ENCODE results near the gene RREB1.

Gene RREB1

DNA sequence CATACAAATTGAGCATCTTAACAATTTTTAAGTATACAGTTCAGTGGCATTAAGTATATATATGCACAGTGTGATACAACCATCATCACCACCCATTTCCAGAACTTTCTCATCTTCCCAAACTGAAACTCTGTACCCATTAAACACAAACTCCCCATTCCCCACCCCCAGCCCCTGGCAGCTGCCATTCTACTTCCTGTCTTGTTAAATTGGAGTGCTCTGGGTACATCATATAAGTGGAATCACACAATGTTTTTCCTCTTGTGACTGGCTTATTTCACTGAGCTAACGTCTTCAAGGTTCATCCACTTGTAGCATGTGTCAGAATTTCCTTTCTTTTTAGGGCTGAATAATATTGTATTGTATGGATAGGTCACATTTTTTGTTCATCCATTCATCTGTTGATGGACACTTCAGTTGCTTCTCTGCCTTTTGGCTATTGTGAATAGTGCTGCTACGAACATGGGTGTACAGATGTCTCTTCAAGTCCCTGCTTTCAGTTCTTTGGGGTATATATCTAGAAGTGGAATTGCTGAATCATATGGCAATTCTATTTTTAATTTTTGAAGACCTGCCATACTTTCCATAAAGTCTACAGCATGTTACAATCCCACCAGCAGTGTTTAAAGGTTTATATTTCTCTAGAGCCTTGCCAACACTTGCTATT lies 19.6 kb upstream of the RREB1 start:
- no peak for DNase-seq (ENCODE audit: low spot score)

DNA sequence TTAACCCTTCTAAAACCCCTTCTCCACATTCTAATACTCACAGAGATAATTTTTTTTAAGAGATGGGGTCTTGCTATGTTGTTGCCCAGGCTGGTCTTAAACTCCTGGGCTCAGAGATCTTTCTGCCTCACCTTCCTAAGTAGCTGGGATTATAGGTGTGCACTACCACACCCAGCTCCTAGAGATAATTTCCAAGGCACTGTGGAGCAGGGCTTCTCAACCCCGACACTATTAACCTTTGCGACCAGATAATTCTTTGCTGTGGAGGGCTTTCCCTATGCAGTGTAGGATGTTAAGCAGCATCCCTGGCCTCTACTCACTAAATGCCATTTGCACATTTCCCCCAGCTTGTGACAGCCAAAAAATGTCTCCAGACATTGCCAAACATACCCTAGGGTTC lies 8.8 kb upstream of the RREB1 start:
- no peak for DNase-seq (ENCODE audit: low spot score)

DNA sequence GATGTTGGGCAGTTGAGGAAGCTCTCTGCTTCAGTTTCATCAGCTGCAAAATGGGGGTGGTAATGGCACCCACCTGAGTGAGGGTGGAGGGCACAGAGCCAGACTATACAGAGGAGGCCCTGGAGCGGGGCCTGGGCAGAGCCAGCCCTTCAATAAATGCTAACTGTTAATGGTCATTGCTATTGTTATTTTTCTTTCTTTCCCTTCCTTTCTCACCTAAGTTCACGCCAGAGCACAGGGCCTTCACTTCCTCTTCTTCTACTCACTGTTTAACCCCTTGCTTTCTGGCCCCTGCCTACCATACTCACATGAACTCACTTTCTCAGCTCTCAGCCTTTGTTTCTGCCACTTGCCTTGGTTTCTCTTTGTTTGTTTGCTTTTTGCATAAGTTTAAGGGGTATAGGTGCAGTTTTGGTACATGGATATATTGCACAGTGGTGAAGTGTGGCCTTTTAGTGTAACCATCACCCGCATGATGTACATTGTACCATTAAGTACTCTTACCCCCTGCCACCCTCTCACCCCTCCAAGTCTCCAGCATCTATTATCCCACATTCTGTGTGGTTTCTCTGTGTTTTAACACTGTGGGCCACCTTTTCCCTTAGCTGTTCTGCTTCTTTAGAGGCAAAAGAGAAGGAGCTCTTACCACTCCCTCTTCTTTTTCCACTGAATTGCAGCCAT lies 7.5 kb upstream of the RREB1 start:
- no peak for DNase-seq (ENCODE audit: low spot score)

DNA sequence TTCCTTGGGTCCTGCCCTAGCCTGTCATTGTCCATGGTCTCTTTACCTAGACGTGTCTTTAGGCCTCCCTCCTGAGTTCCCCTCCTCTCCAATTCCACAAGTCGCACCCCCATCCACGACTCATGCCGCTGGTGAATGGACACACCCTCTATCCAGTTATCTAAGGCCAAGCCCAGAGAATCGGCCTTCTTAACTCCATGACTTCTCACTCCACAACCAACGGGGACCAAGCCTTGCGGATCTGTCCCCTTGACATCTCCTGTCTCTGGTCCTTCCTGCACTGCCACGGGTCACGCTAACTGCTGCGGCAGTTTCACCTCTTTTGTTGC lies 7.0 kb upstream of the RREB1 start:
- no peak for DNase-seq (ENCODE audit: low spot score)

DNA sequence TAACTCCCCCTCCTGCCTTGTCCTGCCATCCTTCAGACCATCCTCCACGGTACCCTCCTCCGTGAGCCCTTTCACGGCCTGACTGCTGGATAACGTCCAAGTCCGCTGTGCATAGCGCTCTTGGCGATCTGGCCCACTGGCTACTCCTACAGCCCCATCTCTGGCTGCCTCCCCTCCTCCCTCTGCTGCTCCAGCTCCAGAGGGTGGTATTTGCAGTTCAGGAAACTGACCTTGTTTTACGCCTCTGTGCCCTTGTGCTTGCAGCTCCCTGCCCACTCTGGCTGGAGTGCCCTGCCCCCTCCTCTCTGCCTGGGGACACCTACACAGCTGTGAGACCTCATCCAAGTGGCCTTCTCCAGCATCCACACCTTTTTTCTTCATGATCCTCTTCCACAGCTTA lies 6.5 kb upstream of the RREB1 start:
- DNase-seq (ENCODE audit: low spot score): no peak

DNA sequence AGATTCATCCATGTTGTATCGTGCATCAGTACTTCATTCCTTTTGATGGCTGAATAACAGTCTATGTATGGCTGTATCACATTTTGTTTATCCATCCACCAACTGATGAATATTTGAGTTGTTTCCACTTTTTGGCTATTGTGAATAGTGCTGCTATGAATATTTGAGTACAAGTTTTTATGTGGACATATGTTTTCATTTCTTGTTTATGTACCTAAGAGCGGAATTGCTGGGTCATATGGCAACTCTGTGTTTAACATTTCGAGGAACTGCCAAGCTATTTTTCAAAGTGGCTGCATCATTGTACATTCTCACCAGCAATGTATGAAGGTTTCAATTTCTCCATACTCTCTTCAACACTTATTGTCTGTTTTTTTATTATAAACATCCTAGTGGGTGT lies 3.0 kb upstream of the RREB1 start:
- DNase-seq (ENCODE audit: low spot score): no peak

DNA sequence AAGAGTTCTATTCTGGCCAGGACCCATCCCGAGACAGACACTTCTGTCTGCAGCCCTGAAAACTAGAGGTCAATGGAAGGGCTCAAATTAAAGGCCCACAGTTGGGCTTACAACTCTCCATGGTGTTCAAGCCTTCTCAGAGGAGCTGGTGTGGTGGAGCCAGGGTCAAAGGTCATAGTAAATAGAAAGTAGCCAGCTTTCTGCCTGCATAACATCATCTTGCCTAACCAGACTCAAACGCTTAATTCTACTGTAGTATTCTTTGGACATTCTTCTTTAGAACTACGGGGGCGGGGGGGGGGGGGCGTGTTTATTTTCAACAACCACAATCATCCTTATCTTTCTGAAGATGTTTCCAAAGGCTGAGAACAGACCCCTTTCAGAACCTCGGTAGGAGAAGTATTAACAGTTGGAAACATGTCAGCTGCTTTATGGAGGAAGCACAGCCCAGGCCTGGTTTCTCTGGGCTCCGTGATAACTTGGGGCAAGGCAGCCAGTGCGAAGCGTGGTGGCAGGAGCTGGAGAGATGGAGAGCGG lies 1.5 kb upstream of the RREB1 start:
- no peak for DNase-seq (ENCODE audit: low spot score)

DNA sequence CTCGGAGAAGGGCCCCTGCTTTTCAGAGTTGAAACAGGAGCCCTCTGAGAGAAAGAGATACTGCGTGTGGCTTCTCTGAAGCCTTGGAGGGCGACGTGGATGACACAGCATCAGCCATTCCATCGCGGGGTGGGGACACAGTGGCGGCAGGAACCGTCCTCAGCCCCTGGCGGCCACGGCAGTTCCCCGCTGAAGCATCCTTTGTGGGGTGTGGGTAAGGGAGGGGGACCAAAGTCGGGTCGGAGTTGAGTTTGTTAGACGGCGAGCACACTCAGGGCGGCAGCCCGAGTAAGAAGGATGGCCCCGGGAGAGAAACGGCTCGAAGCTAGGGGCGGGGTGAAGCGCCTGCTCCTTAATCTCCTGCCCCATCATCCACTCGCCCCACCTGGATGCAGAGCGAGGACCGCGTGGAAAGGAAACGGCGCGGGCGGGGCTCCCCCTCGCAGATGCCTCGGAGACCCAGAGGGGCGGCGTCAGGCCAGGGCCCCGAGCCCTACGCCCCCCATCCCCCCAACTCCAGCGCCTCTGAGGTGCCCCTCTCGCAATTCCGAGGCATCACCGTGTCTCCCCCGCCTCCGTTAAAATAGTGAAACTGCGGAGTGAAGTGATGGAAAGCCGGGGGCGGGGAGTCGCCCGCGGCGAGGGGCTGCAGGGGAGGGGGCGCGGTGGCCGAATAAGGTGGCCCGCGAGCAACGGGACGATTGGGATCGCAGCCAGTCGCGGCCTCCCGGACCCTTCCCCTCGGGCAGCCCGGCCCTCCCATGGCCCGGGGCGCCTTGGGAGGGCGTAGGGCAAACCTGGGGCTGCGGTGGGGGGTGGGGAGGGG lies 796 bp upstream of the RREB1 start:
- no peak for DNase-seq (ENCODE audit: low spot score)

DNA sequence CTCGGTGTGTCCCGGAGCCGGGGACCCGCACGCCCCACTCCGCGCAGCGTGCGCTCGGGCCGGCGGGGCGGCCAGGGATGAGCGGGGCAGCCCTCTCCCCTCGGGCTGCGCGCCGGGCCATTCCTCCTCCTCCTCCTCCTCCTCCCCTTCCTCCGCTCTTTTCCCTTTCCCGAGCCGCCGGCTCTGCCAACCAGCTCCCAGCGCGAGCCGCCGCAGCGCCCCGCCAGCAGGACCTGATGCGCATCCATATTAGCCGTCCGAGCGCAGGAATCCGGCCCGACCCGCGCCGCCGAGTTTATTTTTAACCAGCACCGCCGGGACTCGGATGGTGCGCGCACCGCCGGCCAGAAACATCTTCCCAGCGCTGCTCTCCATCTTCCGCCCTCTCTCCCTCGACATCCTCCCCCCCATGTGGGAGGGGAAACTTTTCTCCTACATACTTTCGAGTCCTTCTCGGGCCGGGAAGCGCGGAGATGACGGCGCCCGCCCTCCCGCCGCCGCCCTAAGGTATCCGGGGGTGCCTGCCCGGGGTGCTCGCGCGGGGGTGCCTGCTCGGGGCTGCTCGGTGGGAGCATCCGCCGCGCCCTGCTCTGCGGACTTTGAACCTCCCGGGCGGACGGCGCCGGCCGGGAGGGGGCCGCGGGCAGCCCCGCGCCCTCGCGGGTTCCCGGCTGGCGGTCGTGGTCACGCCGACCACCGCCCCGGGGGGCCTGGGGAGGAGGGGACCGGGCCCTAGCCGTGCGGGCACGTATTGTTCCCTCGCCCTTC lies 619 bp downstream of the RREB1 start:
- DNase-seq (ENCODE audit: low spot score): no peak

DNA sequence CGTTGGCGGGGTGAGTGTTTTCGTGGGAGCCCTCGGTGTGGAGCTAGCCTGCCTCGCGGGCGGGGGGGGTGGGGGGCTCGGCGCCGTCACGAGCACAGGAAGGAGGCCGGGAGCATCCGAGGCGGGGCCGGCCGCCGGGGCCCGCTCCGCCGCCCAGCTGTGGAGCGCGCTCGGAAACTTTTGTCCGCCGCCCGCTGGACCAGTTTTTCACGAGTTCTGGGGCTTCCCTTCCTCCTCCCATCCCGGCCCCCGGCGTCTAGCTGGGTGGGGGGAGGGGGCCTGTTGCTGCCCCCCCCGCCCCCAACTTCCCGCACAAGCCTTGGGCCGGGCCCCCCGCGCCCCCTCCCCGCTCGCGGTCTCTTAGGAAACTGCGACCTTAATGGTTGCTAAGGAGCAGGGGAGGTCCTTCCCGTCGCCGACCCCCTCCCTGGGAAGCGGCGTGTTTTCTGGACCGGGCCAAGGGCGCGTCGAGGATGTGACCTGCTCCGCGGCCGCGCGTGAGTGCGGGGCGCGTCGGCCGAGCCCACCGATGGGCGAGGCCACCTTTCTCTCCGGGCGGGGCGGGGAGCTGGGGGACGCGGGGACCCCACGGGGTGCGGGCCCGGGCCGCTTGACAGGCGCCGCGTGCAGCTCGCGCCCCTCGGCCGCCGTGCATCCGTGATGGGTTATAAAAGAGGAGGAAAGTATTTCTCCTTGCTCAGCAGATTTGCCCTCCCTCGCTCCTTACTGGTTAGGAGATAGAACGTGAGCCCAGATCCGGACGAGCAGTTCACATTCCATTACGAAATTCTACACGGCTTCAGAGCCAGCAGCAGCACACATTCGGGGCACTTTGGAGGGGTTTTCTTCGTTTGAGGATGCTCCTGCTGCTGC lies 1.4 kb downstream of the RREB1 start:
- no peak for DNase-seq (ENCODE audit: low spot score)

DNA sequence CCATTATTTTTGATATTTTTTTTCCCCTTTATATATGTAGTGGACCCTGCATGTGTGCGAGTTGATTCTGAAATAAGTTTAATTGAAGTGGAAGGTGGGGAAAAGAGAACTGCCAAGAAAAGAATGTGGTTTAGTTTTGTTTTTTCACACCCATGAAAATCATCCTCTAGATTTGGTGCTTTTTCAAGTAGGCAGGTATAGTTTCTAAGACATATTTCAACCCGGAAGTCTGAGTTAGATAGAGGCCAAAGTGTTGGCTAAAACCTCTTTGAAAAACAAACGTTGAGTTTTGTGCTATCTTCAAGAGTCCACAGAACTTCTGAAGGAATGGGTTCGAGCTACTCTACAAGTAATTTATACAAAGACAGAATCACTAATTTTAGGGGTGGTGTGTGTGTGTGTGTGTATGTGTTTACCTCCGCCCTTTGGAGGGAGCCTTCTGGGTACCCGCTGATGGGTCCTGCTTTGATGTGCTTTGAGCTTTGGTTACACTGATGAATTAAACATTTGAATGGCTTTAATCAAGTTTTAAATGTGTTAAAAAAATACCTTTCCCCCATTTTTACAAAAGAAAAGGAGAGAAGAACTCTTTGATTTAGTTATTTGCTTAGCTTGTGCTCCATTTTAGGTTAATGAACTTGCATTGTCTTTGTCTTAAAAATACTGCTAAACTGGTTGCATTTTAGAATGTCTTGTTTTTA lies 2.5 kb downstream of the RREB1 start:
- DNase-seq (ENCODE audit: low spot score): no peak

DNA sequence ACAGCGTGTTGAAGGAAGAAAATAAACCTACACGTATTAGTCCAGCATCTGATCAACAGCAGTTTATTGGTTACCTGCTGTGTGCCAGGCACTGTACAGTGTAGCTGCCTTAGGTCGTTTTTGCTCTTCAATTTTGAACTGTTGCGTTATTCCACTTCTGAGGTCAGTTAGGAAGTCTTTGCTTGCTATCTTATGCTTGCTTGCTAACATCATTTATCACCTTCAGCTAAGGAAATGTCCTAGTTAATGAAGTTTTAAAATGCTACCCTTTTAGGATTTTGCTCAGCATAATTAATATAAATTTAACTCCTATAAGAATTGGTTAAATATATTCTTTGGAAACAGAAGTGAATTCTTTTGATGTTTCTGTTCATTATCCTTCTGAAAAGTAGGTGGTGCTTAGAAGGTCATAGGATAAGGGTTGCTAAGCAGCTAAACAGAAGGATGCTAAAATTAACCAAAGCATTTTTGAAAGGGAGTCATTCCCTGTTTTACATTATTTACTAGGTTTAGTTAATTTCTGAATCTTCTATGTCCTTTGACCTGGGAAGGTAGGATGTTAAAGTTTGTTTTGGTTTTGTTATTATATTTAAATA lies 3.4 kb downstream of the RREB1 start:
- no peak for DNase-seq (ENCODE audit: low spot score)

DNA sequence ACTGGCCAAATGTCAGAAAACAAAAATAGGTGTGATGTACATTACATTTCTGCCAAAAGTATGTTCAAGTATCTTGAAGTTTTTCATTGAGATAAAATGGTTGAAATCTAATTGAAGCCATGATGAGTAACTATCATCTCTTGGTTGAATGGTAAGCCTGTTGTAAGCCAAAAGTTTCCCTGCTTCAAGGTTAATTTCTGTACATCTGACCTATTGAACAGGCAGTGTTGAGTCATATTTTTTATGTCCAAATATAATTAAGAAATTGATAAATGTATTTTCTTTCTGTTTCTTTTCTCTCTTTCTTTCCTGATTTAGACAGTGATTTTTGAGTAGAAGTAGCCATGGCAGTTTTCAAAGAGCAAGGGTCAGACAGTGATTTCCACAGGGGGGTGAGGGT lies 4.4 kb downstream of the RREB1 start:
- no peak for DNase-seq (ENCODE audit: low spot score)

DNA sequence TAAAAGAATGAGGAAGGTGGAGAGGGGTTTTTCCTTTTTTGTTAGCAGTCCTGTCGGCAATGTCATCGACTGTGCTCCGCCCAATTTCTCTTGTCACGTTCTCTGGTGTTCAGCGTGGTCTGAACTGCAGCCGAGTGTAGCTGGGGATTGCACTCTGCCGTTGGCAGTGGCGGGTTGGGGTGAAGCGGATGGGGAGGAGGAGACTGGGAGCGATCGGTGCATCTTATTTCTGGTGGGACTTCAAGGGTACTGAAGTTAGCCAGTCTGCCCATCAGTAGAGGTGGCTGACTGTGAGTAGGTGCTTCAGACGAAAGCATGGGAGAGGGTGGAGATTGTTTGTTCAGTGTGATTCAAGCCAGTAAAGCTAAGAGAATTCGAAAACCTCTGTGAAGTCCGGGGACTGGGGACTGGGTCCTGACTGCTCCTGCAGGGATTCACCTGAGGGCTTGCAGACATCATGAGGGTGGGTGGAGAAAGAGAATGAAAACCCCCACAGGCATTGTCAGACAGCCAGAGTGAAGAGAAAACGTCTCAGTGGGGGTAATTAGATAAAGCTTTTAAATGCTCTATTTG lies 5.1 kb downstream of the RREB1 start:
- no peak for DNase-seq (ENCODE audit: low spot score)

DNA sequence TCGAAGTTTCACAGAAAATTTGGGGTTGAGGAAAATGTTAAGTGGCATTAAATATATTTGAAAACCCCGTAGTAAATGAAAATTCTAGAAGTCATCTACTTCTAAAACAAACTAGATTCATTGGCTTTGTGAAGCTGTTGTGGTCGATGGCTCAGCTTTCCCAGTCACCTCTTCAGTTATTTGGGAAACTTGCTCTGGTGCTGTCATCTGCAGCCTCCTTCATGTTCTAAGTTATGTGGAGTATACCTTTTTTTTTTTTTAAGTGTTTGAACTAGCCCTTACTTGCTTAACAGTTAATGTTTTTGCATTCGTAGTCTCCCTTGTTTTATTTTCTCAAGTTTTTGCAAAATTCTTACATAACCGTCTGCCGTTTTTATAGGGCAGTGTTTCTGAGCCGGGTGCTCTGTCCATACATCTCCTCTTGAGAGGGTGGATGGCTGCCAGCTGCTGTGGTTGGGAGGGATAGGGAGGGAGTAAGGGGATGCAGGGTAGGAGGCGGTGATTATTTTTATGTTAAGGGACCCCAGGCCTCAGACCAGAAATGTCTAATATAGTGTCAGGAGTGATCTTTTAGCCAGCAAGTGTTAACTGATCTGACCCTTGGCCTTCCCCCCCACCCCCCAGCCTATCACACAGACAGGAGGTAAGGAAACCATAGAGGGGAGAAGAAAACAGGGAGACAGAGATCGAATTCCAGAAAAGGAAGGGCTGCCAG lies 7.1 kb downstream of the RREB1 start:
- DNase-seq (ENCODE audit: low spot score): no peak

DNA sequence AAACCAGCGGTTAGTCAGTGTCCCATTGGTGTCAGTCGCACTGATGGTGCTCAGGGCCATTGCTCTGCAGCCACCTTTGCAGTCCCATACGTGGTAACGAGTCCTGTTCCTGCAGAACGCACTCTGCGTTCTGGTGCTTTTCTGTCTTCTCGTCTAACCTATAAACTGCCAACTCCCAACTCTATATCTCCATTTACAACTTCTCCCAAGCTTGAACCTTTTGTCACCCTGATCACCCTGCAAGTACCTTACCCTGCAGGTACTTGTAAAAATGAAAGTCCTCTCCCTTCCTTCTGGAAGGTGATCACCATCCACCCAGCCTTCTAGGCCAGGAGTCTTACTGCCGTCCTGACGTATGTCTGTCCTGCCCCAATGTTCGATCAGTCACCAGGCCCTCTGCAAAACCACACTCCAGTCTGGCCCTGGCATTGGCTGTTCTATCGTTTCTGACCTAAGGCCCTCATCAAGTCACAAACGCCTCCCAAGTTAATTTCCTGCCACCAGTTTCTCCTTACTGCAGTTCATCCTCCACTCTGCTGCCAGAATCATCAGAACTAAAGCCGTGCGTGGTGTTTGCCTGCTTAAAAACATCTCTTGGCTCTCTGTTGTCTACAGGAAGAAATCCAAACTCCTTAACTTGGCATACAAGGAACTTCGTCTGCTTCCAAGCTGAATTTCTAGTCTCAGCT lies 7.9 kb downstream of the RREB1 start:
- no peak for DNase-seq (ENCODE audit: low spot score)

DNA sequence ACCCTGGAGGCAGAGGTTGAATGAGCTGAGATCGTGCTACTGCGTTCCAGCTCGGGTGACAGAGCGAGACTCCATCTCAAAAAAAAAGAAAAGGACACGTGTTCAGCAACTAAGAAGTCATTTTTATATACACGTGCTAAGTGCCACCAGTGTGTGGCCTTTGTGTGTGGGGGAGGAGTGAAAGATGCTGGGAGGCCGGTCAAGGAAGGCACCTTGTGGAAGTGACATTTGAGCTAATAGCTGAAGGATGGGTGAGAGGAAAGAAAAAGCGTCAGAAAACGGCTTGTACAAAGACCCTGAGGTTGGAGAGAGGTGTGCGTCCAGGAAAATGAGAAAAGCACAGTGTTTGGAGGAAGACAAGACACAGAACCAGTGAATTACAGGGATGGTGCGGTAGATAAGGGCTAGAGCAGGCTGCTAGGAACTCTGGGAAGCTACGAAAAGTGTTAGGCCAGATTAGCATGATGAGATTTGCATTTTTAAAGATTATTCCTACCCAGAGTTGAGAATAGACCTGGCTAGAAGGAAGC lies 11.6 kb downstream of the RREB1 start:
- DNase-seq (ENCODE audit: low spot score): no peak

DNA sequence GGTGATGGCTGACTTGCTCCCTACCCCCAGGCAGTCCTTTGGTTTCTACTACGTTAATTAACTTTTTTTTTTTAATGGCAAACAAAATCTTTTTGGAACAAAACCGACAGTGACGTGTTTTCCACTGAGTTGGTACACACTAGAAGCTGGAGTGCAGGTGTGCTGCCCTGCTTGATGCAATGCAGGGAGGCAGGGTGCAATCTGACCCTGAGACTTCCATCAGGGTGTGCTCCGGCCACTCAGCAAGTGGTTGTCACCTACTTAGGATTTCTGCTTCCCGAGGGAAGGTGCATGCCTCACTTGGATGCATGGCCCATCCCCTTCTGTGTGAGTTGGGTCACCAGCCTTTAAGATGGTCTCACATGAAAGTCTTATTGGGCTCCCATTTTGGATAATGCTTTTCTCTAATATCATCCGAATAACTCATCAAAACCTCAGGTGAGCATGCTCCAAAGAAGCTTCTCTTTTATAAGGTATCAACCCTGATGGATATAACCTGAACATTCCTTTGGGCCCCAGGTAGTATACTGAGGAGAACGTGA lies 14.0 kb downstream of the RREB1 start:
- DNase-seq (ENCODE audit: low spot score): no peak

All from cerebellar cortex (tissue), 1 donor.